ENCODE measurements around the gene MAGOH. TPM values are rescaled to one million over a fixed set of nuclear protein-coding genes. Genes with fewer than 3 reads are reported as not detected.
"Not testable (repeated sequence)": the region's sequence is repeated elsewhere in the genome, so short reads cannot be mapped to it uniquely, and the experiment has no call there.

Gene MAGOH
- total RNA-seq, 2 donors from 2014 or later: 23.0 to 36.1 TPM

DNA sequence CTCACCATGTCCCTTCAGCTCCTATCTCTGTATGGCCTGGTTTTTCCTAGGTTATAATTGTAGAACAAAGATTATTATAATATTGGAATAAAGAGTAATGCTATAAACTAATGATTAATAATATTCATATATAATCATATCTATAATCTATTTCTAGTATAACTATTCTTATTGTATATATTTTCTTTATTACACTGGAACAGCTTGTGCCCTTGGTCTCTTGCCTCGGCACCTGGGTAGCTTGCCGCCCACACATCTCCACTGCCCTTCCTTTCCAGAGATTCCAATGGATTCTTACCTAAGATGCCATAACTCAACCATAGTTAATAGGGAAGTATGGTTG is 52.4 kb downstream of the MAGOH start:
- H3K4me3 ChIP-seq; DNase-seq (ENCODE audit: low spot score); H3K9me3 ChIP-seq; H3K36me3 ChIP-seq; intact Hi-C loops (cut with DNase I); H3K27me3 ChIP-seq (replicated peaks; ENCODE audit: insufficient read depth); H3K4me1 ChIP-seq (replicated peaks); H3K27ac ChIP-seq: not testable (repeated sequence)
- TF ChIP-seq, protein P1, sequence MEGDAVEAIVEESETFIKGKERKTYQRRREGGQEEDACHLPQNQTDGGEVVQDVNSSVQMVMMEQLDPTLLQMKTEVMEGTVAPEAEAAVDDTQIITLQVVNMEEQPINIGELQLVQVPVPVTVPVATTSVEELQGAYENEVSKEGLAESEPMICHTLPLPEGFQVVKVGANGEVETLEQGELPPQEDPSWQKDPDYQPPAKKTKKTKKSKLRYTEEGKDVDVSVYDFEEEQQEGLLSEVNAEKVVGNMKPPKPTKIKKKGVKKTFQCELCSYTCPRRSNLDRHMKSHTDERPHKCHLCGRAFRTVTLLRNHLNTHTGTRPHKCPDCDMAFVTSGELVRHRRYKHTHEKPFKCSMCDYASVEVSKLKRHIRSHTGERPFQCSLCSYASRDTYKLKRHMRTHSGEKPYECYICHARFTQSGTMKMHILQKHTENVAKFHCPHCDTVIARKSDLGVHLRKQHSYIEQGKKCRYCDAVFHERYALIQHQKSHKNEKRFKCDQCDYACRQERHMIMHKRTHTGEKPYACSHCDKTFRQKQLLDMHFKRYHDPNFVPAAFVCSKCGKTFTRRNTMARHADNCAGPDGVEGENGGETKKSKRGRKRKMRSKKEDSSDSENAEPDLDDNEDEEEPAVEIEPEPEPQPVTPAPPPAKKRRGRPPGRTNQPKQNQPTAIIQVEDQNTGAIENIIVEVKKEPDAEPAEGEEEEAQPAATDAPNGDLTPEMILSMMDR (IDR thresholded peaks at IDR 0.05): peak in 1 of 4 experiments; percentile 4
- WGBS: 69% methylated on average over 2 of the region's 2 CpGs

DNA sequence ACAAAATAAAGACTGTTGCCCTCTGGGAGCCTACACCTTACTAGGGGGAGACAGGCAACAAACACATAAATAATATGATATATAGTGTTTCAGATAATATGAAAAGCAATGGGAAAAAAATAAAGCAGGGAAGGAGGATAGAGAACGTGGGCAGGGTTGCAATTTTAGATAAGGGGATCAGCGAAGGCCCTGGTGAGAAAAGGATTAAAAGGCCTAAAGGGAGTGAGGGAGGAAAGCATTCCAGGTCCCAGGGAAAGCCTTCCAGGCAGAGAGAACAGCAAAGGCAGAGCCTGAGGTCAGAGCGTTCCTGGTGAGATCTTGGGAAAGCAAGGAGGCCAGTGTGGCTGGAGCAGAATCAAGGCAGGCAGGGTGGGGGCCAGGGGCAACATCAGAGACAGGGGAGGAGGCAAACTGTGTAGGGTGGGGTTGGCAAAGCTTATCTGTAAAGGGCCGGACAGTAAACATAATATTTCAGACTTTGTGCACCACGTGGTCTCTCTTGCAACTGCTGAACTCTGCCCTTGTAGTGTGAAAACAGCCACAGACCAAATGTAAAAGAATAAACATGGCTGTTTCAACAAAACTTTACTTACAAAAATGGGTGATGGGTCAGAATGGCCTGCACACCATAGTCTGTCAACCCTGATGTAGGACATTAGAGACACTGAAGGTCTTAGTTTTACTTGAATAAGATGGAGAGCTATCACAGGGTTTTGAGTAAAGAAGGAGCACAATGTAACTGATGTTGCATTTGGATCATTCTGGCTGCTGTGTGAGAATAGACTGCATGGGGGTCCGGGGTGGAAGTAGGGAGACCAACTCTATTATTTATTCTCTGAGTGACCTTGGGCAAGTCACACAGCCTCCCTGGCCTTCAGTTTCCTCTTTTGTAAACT is 55.0 kb downstream of the MAGOH start:
- 67% methylated on average over 6 of the region's 6 CpGs for WGBS
- no peaks in the 10 kb centered on the region for H3K27me3 ChIP-seq (replicated peaks; ENCODE audit: insufficient read depth)
- no peak for DNase-seq (ENCODE audit: low spot score)
- H3K4me3 ChIP-seq: no peak overlapping the region
- H3K27ac ChIP-seq: no peak overlapping the region
- H3K9me3 ChIP-seq: no peaks in the 10 kb centered on the region
- intact Hi-C loops (cut with DNase I): loop anchor here (5.0 kb wide), 1 partner anchor 261 kb away; the partner anchor contains the start of gene ECHDC2
- TF ChIP-seq, protein P1 (IDR thresholded peaks at IDR 0.05): no peak
- TF ChIP-seq POLR2A (IDR thresholded peaks at IDR 0.05) (no peak), POLR2AphosphoS5 (IDR thresholded peaks at IDR 0.05) (no peak)
- no peaks in the 10 kb centered on the region for H3K4me1 ChIP-seq (replicated peaks)
- H3K36me3 ChIP-seq: no peaks in the 10 kb centered on the region

DNA sequence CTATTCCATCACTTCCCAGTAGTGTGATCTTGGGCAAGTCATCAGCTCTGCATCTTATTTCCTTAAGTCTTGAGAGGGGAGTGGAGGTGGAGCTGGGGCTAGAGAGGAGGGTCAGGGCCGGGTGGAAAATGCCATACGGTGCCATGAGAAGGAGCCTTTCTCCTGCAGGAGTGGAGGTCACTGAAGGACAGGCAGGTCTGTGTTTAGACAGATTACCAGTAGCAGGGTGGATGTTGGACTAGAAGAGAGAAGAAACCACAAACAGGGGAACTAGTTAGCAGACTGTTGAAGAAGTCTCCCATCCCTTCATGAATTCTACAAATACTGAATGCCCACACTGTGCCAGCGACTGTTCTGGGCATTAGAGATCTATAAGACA is 55.6 kb downstream of the MAGOH start:
- no peaks in the 10 kb centered on the region for H3K36me3 ChIP-seq
- H3K4me1 ChIP-seq (replicated peaks): no peaks in the 10 kb centered on the region
- H3K4me3 ChIP-seq: no peak overlapping the region
- H3K9me3 ChIP-seq: no peaks in the 10 kb centered on the region
- TF ChIP-seq POLR2AphosphoS5 (IDR thresholded peaks at IDR 0.05): no peak
- TF ChIP-seq, protein P1 (IDR thresholded peaks at IDR 0.05): no peak
- no peak for TF ChIP-seq POLR2A (IDR thresholded peaks at IDR 0.05)
- H3K27ac ChIP-seq: no peak overlapping the region
- intact Hi-C loops (cut with DNase I): loop anchor here (5.0 kb wide), 1 partner anchor 260 kb away; the partner anchor contains the start of gene ECHDC2
- DNase-seq (ENCODE audit: low spot score): no peak
- H3K27me3 ChIP-seq (replicated peaks; ENCODE audit: insufficient read depth): no peaks in the 10 kb centered on the region
- WGBS: 74% methylated on average over 3 of the region's 3 CpGs

DNA sequence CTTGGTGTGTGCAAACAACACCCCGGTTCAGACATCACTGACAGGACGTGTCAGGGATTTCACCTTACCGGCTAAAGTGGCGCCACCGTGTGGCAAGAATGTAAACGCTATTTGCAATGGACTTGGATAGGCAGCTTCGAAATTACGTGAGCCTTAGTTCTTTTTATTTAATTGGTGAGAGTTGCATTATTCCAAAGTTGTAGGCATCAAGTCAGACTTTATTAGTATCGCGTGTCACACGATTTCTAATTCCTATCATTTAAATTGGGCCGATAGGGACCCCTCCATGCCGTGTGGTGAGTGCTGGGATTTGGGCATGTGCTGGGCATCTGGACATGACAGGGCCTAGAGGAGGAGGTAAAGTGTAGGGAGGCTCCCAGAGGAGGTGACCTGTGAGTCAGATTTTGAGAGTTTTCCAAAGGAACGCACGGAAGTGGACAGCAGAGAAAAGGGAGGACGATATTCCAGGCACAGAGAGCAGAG is 56.2 kb downstream of the MAGOH start:
- TF ChIP-seq, protein P1 (IDR thresholded peaks at IDR 0.05): peak; percentile 79 to 85 (median 80)
- no peak for TF ChIP-seq POLR2A (IDR thresholded peaks at IDR 0.05)
- no peak overlapping the region for H3K4me3 ChIP-seq
- no peaks in the 10 kb centered on the region for H3K27me3 ChIP-seq (replicated peaks; ENCODE audit: insufficient read depth)
- H3K27ac ChIP-seq: no peak overlapping the region
- WGBS: 22% methylated on average over 16 of the region's 16 CpGs
- peaks cover under 1% of the 10 kb centered on the region for H3K4me1 ChIP-seq (replicated peaks)
- H3K36me3 ChIP-seq: no peaks in the 10 kb centered on the region
- intact Hi-C loops (cut with DNase I): loop anchor here (5.0 kb wide), 1 partner anchor 260 kb away; the partner anchor contains the start of gene ECHDC2
- peak; percentile 68 for DNase-seq (ENCODE audit: low spot score)
- no peaks in the 10 kb centered on the region for H3K9me3 ChIP-seq

DNA sequence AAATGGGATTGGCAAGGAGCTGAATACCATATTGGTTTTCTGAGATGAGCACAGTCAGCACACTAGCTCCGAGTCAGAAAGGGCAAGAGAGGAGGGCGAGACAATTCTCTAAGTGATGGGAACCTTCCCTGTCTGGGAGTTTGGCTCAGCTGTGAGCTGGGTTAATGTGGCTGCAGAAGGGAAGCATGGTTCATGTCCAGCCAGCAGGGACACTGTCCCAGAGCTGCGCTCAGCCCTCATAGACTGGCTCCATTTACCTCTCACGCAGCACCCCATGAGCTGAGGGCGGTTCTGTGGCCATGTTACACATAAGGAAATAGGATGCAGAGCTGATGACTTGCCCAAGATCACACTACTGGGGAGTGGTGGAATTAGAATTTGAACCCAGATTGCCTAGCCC is 57.4 kb downstream of the MAGOH start:
- Histone ChIP-seq H3K4me3 (no peak overlapping the region), H3K27ac (no peak overlapping the region), H3K4me1 (replicated peaks) (peaks cover 6% of the 10 kb centered on the region), H3K36me3 (no peaks in the 10 kb centered on the region), H3K27me3 (replicated peaks; ENCODE audit: insufficient read depth) (no peaks in the 10 kb centered on the region), H3K9me3 (no peaks in the 10 kb centered on the region)
- no peak for DNase-seq (ENCODE audit: low spot score)
- intact Hi-C loops (cut with DNase I): loop anchor here (5.0 kb wide), 1 partner anchor 259 kb away; the partner anchor contains the start of gene ECHDC2
- TF ChIP-seq POLR2AphosphoS5 (IDR thresholded peaks at IDR 0.05): no peak
- TF ChIP-seq, protein P1 (IDR thresholded peaks at IDR 0.05): no peak
- no peak for TF ChIP-seq POLR2A (IDR thresholded peaks at IDR 0.05)
- WGBS: 94% methylated on average over 5 of the region's 5 CpGs
